Skeletal muscle cell (primary cell): ENCODE results near the gene GASK1B.

Experiments used
- DNase-seq: peaks from one replicate; pipeline ENCODE4 v3.0.0-alpha.2; 2010; ENCODE audit warnings: low read depth
- H3K4me3 ChIP-seq: 2 replicates; pipeline ENCODE4 v1.5.1; 2011; ENCODE audit warnings: low read depth, mild to moderate bottlenecking, control low read depth, low read length, moderate library complexity

Gene GASK1B

GRCh38 chr4:158190718-158191117 is 17.9 kb upstream of the GASK1B start:
- no peak for DNase-seq
- H3K4me3 ChIP-seq: no peak overlapping the region

GRCh38 chr4:158189422-158189821 is 16.6 kb upstream of the GASK1B start:
- DNase-seq: no peak
- no peak overlapping the region for H3K4me3 ChIP-seq

GRCh38 chr4:158186815-158187214 is 14.0 kb upstream of the GASK1B start:
- no peak for DNase-seq
- no peak overlapping the region for H3K4me3 ChIP-seq

- no peak for DNase-seq
- H3K4me3 ChIP-seq: no peak overlapping the region
Observed at GRCh38 chr4:158182736-158183135, 9.9 kb upstream of the GASK1B start.

GRCh38 chr4:158181906-158182305 is 9.1 kb upstream of the GASK1B start:
- no peak for DNase-seq
- H3K4me3 ChIP-seq: no peak overlapping the region

DNA sequence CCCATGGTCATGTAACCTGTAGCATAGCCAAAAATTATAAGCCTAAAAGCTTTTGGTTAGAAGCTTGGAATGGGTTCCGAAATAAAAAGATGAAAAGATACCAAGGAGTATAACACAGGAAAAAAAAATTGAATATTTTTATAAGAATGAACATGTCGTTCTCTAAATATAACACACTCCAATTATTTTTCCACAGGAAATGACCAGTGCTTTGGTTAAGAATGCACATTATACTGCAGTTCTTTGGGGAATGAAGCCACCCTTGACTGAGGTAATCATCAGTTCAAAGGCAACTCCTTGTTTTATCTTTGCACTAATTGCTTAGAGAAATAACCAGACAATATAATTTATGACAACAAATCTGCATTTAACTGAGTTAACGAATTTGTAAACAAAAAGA is 6.6 kb upstream of the GASK1B start:
- H3K4me3 ChIP-seq: no peak overlapping the region
- no peak for DNase-seq

GRCh38 chr4:158176776-158177175 is 4.0 kb upstream of the GASK1B start:
- H3K4me3 ChIP-seq: no peak overlapping the region
- no peak for DNase-seq

DNA sequence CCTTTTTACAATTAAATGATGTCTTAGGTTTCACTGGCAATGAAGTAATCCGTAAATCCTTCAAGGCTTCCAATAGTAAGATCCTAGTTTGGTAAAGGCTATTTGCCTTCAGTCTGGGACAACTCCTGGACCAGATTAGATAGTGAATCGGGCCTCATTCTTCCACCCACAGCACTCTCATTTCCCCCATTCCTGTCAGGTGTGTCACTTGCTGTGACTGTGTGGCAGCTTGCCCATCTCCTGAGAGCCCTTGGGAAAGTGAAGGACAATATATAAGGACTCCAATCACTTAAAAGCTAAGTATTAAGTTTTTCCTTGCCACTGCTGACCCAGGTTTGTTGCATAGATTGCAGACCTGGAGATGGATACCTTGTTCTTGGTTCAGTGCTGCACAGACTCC is 3.3 kb upstream of the GASK1B start:
- H3K4me3 ChIP-seq: no peak overlapping the region
- no peak for DNase-seq

DNA sequence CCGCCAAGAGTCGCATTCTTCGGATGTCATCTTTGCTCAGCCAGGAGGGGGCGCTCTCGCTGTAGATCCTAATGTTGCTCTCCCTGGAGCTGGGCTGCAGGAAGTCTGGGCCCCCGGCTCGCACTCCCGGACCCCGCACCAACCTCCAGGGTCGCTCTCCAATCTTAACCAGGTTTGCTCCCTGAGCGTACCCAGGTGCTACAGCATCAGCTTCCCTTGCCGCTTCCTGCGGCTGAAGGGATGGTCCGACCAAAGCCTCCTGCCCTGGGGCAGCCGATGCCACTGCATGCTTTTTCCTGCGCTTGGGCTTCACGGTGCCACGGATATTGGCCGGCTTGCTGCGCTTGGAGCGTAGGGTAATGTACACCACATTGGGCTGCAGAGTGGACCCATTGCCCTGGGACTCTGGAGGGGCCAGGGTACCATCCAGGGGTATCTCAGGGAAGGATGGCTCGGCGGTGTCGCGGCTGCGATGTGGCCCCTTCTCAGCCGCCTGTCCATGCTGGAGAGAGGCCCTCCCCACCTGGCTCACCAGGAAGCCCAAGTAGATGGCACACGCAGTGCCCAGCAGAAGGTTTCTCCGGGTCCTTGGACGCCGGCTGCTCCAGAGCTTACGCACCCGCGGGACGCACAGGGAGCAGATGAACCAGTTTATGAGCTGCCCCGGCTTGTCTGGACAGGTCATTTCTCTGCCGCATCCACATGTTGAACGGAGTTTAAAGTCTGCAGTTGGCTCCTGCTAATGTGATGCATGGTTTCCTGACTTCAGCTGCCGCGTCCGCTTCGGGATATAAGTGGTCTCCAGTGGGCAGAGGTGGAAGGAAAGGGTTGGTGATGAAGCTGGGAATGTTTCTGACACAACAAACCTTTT is 1.9 kb downstream of the GASK1B start:
- peak; percentile 45 for DNase-seq
- H3K4me3 ChIP-seq: peak overlapping the region; percentile 51

GRCh38 chr4:158169931-158170690 is 2.7 kb downstream of the GASK1B start:
- peak overlapping the region; percentile 51 for H3K4me3 ChIP-seq
- DNase-seq: peak; percentile 29

GRCh38 chr4:158169506-158169905 is 3.3 kb downstream of the GASK1B start:
- no peak for DNase-seq
- H3K4me3 ChIP-seq: peak overlapping the region; percentile 51

GRCh38 chr4:158168606-158169005 is 4.2 kb downstream of the GASK1B start:
- no peak for DNase-seq
- peak overlapping the region; percentile 51 for H3K4me3 ChIP-seq

DNA sequence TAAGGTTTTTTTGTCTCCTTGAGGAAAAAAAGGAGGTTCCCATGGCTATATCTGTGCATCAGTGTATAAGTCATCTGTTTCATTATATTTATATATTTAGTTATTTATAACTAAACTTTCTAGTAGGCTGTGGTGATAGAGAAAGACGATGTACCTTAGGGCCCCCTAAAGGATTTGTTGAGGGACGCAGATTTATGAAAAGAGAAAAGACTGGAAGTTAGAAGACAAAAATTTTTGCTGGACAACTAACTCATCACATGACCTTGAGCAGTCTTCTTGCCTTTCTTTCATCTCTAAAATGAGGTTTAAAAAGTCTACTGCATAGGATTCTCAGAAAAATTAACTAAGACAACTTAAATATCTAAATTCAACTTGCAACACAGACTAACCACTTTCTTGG is 6.1 kb downstream of the GASK1B start:
- DNase-seq: no peak
- peak overlapping the region; percentile 5 for H3K4me3 ChIP-seq

DNA sequence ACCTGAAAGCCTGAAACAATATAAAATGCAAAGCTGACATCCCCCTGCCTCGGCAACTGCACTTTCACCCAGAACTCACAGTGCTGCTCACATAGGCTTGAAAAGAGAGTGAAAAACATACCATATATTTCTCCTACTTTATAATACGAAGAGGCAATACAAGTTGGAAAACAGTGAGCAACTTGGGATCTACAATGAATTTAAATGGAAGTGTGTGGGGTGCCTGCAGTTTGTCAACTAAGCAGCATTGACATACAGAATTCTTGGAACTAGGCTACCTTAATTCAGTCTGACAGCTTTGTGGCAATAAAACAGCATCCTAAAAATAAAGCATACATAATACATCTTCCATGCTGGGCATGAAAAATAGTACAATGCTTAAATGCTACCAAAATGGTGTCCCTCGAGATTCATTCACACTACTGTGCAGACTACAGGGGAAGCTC is 8.0 kb downstream of the GASK1B start:
- no peak overlapping the region for H3K4me3 ChIP-seq
- no peak for DNase-seq

DNA sequence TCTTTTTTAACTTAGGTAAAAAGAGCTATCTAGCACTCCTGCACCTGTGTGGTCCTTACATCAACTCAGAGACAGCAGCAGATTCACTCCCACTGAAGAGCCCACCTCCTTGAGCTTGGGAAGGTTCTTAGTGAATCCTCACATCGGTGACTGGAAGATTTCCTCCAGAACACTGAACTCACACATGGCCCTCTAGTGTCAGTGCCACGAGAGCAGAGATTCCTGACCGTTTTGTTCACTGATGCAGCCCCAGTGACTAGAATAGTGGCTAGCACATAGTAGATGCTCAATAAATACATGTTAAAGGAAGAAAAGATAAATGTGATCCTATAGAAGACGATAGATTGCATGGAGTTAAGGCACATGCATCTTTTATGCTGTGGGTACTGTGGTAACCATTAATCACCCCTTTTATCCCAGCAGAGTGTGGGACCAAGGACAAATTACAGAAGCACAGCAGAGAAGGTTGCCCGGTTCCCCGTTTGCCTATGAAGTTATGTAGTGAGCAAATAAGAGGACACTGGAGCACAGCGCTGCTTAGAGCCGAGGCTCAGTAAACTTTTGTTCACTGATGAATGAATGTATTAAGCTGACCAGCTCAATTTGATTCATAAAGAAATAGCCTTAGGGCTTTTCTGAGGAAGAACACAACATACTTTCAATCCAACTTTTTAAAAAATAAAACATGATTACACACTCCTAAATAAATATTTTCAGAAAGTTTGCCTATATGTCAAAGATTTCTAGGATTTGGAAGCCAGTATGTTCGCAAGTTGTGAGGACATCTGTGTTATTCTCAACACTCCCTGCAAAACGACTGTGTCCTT is 8.7 kb downstream of the GASK1B start:
- no peak overlapping the region for H3K4me3 ChIP-seq
- no peak for DNase-seq

DNA sequence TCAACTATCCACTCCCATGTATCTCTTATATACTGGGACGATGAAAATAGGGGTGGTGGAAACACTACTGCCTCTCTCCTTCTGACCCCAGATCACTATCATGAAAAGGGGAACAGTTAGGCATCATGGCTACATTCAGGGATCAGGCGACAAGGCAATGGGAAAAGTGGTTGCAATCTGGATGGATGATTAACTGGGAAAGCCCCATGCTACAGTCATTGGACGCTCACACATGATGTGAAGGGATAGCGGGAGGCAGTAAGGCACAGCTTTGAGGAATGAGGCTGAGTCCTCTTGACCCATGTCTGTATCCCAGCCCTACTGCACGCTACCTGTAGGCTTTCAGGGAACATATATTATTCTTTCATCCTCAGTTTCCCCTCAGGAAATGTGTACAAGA is 10.2 kb downstream of the GASK1B start:
- no peak overlapping the region for H3K4me3 ChIP-seq
- DNase-seq: no peak

GRCh38 chr4:158161551-158162354 is 11.1 kb downstream of the GASK1B start:
- DNase-seq: peak; percentile 66

DNA sequence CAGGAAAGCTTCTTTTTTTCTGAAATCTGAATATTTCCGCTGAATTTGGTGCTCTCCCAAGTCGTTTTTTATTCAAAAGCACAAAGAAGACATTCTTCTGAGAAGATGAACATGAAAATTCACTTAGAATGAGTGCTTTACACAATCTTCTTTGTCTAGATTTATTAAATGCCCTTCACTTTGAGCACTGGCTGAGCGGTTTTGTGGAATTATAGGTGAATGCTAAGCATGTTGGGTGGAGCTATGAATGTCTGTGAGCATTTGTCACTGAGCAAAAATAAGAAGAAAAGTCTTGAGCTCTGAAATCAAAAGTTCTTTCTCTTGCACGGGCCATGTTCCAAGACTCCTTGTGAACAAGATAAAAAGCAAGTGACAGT is 13.1 kb downstream of the GASK1B start:
- no peak overlapping the region for H3K4me3 ChIP-seq
- no peak for DNase-seq

More at GRCh38 chr4:158161551-158162354, 11.1 kb downstream of the GASK1B start:
- no peak overlapping the region for H3K4me3 ChIP-seq

- no peak overlapping the region for H3K4me3 ChIP-seq
- peak; percentile 43 for DNase-seq
Observed at GRCh38 chr4:158159054-158159717, 13.6 kb downstream of the GASK1B start.
